Spinal cord (tissue), 10 donors: ENCODE measurements around the gene SORCS2. TPM values are rescaled to one million over a fixed set of nuclear protein-coding genes. Genes with fewer than 3 reads are reported as not detected.

Source experiments
- DNase-seq, 6 donors: peaks; one replicate each; pipeline versions ENCODE4 v3.0.0 to v3.0.0-alpha.2; 2013 to 2015; ENCODE audit warnings: low spot score in 6 of 6, low read depth in 4 of 6
- H3K27ac ChIP-seq: one replicate; pipeline ENCODE4 v1.5.1; 2013; ENCODE audit warnings: low read depth, low read length, control low read depth
- H3K27me3 ChIP-seq: one replicate; pipeline ENCODE4 v1.6.1; 2013; ENCODE audit warnings: low read length; ENCODE audit not compliant: control insufficient read depth, insufficient read depth
- H3K36me3 ChIP-seq: one replicate; pipeline ENCODE4 v1.6.1; 2013; ENCODE audit warnings: low read length; ENCODE audit not compliant: control insufficient read depth, insufficient read depth
- H3K4me1 ChIP-seq: one replicate; pipeline ENCODE4 v1.6.1; 2013; ENCODE audit warnings: low read length; ENCODE audit not compliant: control insufficient read depth, insufficient read depth
- H3K4me3 ChIP-seq: one replicate; pipeline ENCODE4 v1.5.1; 2013; ENCODE audit warnings: low read depth, low read length, control low read depth
- H3K9me3 ChIP-seq: one replicate; pipeline ENCODE4 v1.6.1; 2013; ENCODE audit warnings: low read length; ENCODE audit not compliant: control insufficient read depth, insufficient read depth
- WGBS: methylation state at CpG from one replicate; pipeline ENCODE4 v1.1.5; 2013; ENCODE audit warnings: missing lambda C conversion rate; ENCODE audit not compliant: insufficient coverage; 5-methylcytosine and 5-hydroxymethylcytosine counted together
- polyA plus RNA-seq, 2 donors: library from polyadenylated mRNA; unstranded; fragments of 120-200 nt; gene quantifications; one replicate each; pipeline ENCODE4 v1.2.1, GENCODE V29; 2013; ENCODE audit not compliant: insufficient read length in 2 of 2
- total RNA-seq, 2 donors: library from RNA; depleted of rRNA in 1 of 2; stranded (reverse); fragments of 120-200 nt in 1 of 2; fragments of >200 nt in 1 of 2; gene quantifications; one replicate each; pipeline versions ENCODE4 v1.2.3 to v1.2.4, GENCODE V29; 2013 to 2014
- donor health status: healthy.

SORCS2 gene
- total and polyA plus RNA-seq, 4 donors = 7.3 to 24.8 (median 16.5) TPM

- no peak for DNase-seq
- no peak overlapping the region for H3K27ac ChIP-seq
- H3K4me1 ChIP-seq = peaks cover 32% of the 10 kb centered on the region
- H3K36me3 ChIP-seq = no peaks in the 10 kb centered on the region
- no peaks in the 10 kb centered on the region for H3K9me3 ChIP-seq
- H3K4me3 ChIP-seq = no peak overlapping the region
- whole genome bisulfite sequencing = 84% methylated on average over 13 of the region's 17 CpGs
- no peaks in the 10 kb centered on the region for H3K27me3 ChIP-seq
Measured at GRCh38 chr4:7334521-7335275, 142.4 kb downstream of the SORCS2 start.

DNA sequence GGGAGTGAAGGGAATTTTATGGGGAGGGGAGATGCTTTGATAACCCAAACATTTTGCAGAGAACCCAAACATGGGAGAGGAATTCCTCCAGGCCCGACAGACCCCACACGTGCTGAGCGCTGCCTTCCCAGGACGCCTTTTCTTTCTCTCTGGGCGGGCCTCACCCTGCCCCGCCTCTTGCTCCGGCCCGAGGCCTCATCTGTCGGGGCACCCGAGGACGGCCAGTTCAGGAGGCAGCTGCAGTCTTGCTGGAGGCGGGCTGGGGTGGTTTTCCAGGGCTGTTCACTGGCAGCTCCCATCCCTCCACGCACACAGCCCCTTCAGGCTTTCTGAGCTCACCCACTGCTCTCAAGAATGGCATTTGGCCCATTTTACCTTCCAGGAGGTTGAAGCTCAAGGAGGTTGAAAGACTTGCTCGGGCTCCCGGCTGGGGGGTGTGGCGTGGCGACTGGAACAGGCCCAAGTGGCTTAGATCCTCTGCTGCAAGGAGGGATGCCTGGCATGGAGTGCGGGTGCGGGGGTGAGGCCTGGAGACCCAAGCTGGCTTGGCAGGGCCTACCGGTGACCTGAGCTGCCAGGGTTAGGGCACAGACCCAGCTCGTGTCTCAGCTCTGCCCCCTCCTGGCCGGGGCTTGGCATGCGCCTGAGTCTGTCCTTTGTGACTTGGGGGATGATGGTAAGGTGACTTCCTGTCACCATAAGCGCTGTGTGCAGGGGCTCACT is 143.2 kb downstream of the SORCS2 start:
- no peak overlapping the region for H3K4me3 ChIP-seq
- H3K27ac ChIP-seq = no peak overlapping the region
- WGBS = 63% methylated on average over 15 of the region's 24 CpGs
- no peak for DNase-seq
- no peaks in the 10 kb centered on the region for H3K9me3 ChIP-seq
- no peaks in the 10 kb centered on the region for H3K36me3 ChIP-seq
- H3K27me3 ChIP-seq = no peaks in the 10 kb centered on the region
- peaks cover 35% of the 10 kb centered on the region for H3K4me1 ChIP-seq

DNA sequence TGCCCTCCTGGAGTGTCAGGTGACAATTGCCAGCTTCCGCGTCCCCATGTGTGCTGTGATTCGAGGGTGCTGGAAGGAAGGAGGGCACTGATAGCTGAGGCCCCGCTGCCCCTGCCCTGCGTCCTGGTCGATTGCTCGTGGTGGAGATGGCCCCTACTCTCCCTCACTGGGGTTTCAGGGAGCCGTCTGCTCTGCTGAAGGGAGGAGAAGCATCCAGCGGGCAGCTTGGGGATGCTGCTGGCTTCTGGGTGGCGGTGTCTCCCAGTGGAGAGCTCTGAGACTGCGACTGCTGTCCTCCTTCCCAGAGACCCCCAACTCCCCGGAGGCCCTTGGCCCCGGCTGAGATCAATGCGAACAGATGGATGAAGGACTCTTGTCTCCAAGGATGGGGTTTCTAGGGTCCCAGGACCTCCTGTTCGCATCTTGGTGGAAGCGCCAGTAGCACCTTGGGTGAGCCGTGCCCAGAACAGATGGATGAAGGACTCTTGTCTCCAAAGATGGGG is 143.8 kb downstream of the SORCS2 start:
- no peak overlapping the region for H3K4me3 ChIP-seq
- H3K36me3 ChIP-seq = no peaks in the 10 kb centered on the region
- 86% methylated on average over 10 of the region's 17 CpGs for WGBS
- no peaks in the 10 kb centered on the region for H3K27me3 ChIP-seq
- H3K4me1 ChIP-seq = peaks cover 37% of the 10 kb centered on the region
- no peak for DNase-seq
- H3K9me3 ChIP-seq = no peaks in the 10 kb centered on the region
- H3K27ac ChIP-seq = no peak overlapping the region

DNA sequence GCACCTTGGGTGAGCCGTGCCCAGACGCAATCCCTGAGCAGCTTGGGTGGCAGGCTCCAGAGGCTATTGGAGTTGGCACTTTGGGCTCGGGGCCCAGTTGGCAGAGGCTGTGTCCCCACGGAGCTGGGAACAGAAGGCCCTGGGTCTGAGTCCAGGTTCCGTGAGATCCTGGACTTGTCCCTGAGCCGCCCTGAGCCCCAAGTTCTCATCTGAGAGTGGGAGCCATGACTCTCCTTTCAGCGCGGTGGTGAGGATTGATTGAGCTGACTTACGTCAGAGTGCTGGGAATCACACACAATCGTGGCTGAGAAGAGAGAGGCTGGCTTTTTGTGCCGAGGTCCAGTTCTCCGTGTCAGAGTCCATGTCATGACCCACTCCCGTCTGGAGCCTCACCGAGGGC is 144.4 kb downstream of the SORCS2 start:
- Histone ChIP-seq H3K36me3 (no peaks in the 10 kb centered on the region), H3K4me1 (peaks cover 39% of the 10 kb centered on the region), H3K27me3 (no peaks in the 10 kb centered on the region), H3K27ac (no peak overlapping the region), H3K4me3 (no peak overlapping the region), H3K9me3 (no peaks in the 10 kb centered on the region)
- WGBS = 91% methylated on average over 13 of the region's 14 CpGs
- DNase-seq = no peak

DNA sequence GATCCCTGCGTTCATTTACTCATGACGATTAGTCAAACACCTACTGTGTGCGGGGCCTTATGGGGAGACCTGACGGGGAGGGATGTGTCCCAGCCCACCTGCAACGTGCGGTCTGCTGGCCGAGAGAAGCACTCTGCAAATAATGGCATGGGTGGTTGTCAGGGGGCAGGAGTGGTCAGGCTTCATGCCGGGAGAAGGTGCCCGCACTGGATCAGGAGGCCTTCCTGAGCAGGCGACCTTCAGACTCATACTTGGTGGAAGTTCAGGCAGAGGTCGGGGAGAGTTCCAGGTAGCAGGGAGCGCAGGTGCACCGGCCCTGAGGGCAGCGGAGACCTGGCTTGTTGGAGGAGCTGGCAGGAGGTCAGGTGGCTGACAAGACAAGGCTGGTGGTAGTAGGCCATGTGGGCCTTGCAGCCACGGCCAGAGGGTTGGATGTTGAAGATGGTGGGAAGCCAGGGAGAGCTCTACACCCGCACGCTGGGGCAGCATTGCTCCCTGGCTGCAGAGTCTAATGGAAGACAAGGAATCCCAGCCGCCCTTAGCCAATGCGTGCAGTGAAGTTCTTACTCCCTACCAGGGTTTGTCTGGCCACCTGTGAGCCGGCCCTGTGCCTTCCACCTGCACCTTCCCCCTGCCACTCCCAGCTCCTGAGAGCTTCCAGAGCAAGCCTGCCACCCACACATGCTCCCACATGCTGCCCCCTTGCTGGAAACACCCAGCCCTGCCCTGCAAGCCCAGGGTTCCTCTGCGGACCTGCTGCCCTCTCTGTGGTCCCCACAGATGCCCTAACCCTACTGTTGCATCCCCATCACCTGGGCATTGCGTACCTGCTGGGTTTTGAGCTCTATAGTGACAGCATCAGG is 145.1 kb downstream of the SORCS2 start:
- no peak for DNase-seq
- no peaks in the 10 kb centered on the region for H3K27me3 ChIP-seq
- no peak overlapping the region for H3K4me3 ChIP-seq
- no peak overlapping the region for H3K27ac ChIP-seq
- H3K9me3 ChIP-seq = no peaks in the 10 kb centered on the region
- no peaks in the 10 kb centered on the region for H3K36me3 ChIP-seq
- WGBS = 96% methylated on average over 22 of the region's 22 CpGs
- peaks cover 38% of the 10 kb centered on the region for H3K4me1 ChIP-seq

GRCh38 chr4:7338059-7338452 is 145.7 kb downstream of the SORCS2 start:
- H3K4me3 ChIP-seq = no peak overlapping the region
- H3K27ac ChIP-seq = no peak overlapping the region
- no peaks in the 10 kb centered on the region for H3K36me3 ChIP-seq
- no peaks in the 10 kb centered on the region for H3K27me3 ChIP-seq
- WGBS = 94% methylated on average over 5 of the region's 5 CpGs
- no peaks in the 10 kb centered on the region for H3K9me3 ChIP-seq
- peaks cover 38% of the 10 kb centered on the region for H3K4me1 ChIP-seq
- DNase-seq = no peak

DNA sequence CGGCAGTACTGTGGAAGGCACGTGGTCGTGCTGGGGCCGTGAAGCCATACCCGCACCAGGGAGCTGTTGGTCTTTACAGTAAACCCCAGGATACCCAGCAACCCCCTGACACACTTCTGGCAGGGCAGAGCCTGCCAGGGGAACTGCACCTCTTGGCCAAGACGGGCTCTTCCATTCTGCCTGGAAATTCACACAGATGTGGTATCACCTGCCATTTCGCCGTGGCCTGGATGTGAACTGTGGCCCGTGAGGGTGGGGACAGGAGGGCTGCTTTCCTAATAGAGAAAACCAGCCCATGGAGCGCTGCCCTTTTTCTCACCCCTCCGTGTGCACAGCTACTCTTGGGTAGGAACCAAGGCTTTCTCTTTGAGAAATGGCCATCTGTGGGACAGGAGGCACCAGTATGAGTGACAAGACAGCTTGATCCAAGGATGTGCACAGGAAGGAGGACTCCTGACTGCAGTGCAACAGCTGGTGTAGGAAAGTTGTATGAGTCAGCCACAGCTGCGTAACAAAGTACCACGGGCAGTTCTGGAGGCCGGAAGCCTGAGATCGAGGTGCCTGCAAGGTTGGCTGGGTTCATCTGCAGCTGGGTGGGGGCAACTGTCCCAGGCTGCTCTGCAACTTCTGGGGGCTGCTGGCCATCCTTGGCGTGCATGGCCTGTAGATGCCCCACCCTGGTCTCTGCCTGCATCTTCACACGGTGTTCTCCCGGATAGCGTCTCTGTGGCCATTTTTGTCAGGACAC is 146.7 kb downstream of the SORCS2 start:
- H3K27me3 ChIP-seq = no peaks in the 10 kb centered on the region
- no peak overlapping the region for H3K4me3 ChIP-seq
- WGBS = 96% methylated on average over 18 of the region's 19 CpGs
- no peaks in the 10 kb centered on the region for H3K9me3 ChIP-seq
- H3K4me1 ChIP-seq = peaks cover 37% of the 10 kb centered on the region
- H3K36me3 ChIP-seq = no peaks in the 10 kb centered on the region
- no peak overlapping the region for H3K27ac ChIP-seq
- DNase-seq = no peak

- Histone ChIP-seq H3K36me3 (no peaks in the 10 kb centered on the region), H3K9me3 (no peaks in the 10 kb centered on the region), H3K27me3 (no peaks in the 10 kb centered on the region), H3K4me1 (peaks cover 36% of the 10 kb centered on the region), H3K4me3 (no peak overlapping the region), H3K27ac (no peak overlapping the region)
- WGBS = 88% methylated on average over 14 of the region's 15 CpGs
- no peak for DNase-seq
Measured at GRCh38 chr4:7339751-7340552, 147.6 kb downstream of the SORCS2 start.
